Duodenal mucosa (tissue), 2 donors: Measurements from ENCODE around the gene IARS2.

Experiments
- H3K27ac ChIP-seq: one replicate; pipeline ENCODE4 v1.7.0; 2013; ENCODE audit warnings: low read depth, low read length
- H3K27me3 ChIP-seq, 2 donors: one replicate each; pipeline ENCODE4 v1.7.0; 2013; ENCODE audit warnings: low read length in 2 of 2, control low read depth in 1 of 2; ENCODE audit not compliant: insufficient read depth in 2 of 2, control insufficient read depth in 1 of 2
- H3K36me3 ChIP-seq, 2 donors: one replicate each; pipeline ENCODE4 v1.7.0; 2013; ENCODE audit warnings: low read length in 2 of 2, control low read depth in 1 of 2; ENCODE audit not compliant: insufficient read depth in 2 of 2, control insufficient read depth in 1 of 2
- H3K4me1 ChIP-seq, 2 donors: one replicate each; pipeline ENCODE4 v1.7.0; 2013; ENCODE audit warnings: low read length in 2 of 2, control low read depth in 1 of 2; ENCODE audit not compliant: insufficient read depth in 2 of 2, control insufficient read depth in 1 of 2
- H3K4me3 ChIP-seq, 2 donors: one replicate each; pipeline ENCODE4 v1.7.0; 2013; ENCODE audit warnings: low read length in 2 of 2, low read depth in 1 of 2
- H3K9ac ChIP-seq, 2 donors: one replicate each; pipeline ENCODE4 v1.7.0; 2013; ENCODE audit warnings: low read length in 2 of 2, low read depth in 1 of 2
- H3K9me3 ChIP-seq, 2 donors: one replicate each; pipeline ENCODE4 v1.7.0; 2013; ENCODE audit warnings: low read length in 2 of 2, control low read depth in 1 of 2; ENCODE audit not compliant: control insufficient read depth in 1 of 2

The IARS2 gene

DNA sequence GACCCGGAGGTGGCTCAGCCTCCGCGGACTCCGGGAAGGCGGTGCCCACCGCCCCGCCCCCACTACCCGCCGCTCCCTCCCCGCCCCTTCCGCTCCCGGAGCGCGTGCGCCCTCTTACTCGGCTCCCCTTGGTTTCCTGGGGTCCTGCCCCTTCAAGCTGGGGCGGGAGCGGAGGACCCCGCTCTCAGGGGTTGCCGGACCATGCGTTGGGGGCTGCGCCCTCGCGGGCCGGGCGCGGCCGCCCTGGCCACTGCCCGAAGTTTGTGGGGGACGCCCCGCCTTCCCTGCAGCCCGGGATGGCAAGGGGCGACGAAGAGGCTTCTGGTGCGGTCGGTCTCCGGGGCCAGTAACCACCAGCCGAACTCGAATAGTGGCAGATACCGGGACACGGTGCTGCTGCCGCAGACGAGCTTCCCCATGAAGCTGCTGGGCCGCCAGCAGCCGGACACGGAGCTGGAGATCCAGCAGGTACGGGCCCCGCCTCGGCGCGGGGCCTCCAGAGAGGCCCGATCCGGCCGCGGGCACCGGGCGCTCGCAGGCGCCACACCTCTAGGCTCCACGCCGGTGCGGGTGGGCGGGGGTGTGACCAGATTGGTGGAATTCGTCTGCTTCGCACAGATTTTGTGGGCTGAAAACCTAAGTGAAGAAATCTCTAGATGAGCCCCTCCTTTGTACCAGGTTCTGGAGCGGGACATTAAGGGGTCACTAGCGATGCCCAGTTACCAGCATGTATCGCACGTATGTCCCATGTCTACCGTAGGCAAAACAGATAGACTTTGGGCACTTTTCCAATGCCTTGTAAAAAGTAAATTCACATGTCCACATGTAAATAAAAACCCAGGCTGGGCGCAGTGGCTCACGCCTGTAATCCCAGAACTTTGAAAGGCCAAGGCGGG, at the start of gene IARS2:
Gene IARS2 (plus strand): TSS at position 117 of the 896 bp plus-strand sequence. CDS start 85 bp downstream, at position 202.
- H3K9me3 ChIP-seq: no peaks in the 10 kb centered on the region
- peaks cover 7 to 15% of the 10 kb centered on the region in 2 donors for H3K4me1 ChIP-seq
- peak within 1 kb of the TSS; percentile 91 for H3K4me3 ChIP-seq

DNA sequence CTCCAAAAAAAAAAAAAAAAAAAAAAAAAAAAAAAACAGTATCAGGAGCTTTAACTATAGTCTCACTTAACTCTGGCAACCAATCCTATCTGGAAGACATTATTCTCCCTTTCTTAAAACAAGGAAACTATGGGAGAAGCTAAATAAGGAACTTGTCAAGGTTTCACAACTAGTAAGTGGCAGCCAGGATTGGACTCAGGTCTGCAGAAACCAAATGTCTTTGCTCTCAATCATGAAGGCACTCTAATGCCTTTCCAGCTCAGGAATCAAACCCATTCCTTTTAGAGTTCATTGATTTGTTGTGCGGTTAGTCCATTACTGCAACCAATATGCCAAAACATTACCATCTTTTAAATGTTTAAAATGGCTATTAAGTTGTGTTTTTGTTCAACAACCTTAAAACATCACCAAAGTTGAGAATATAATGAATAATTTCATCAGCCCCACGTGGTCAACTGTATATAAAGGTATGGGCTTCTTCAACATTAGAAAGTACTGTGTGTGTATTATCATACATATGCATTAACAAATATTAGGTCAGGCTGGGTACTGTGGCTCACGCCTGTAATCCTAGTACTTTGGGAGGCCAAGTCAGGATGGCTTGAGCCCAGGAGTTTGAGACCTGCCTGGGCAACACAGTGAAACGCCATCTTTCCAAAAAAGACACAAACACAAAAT, 49.1 kb upstream of the IARS2 start:
- Histone ChIP-seq H3K9me3 (no peaks in the 10 kb centered on the region), H3K27ac (no peak overlapping the region)

More for the DNA sequence above, at the start of gene IARS2:
- peak within 1 kb of the TSS; percentile 83 to 87 for H3K9ac ChIP-seq
- peaks cover 0 to 14% of the 10 kb centered on the region in 2 donors for H3K36me3 ChIP-seq
- peak within 1 kb of the TSS; percentile 66 for H3K27ac ChIP-seq
- no peaks in the 10 kb centered on the region for H3K27me3 ChIP-seq

GRCh38 chr1:220045356-220046051, 48.4 kb upstream of the IARS2 start:
- peak overlapping the region; percentile 90 to 93 for H3K9ac ChIP-seq
- peaks cover 17 to 23% of the 10 kb centered on the region in 2 donors for H3K4me1 ChIP-seq
- H3K9me3 ChIP-seq: no peaks in the 10 kb centered on the region
- H3K36me3 ChIP-seq: no peaks in the 10 kb centered on the region
- H3K27me3 ChIP-seq: no peaks in the 10 kb centered on the region
- peak overlapping the region; percentile 98 to 100 for H3K4me3 ChIP-seq
- H3K27ac ChIP-seq: peak overlapping the region; percentile 72

More for the DNA sequence above, 49.1 kb upstream of the IARS2 start:
- Histone ChIP-seq H3K4me1 (peaks cover 23% of the 10 kb centered on the region in 2 donors), H3K9ac (peak overlapping the region; percentile 25 to 93), H3K27me3 (no peaks in the 10 kb centered on the region), H3K4me3 (peak overlapping the region; percentile 98 to 100), H3K36me3 (peaks cover 0 to 2% of the 10 kb centered on the region in 2 donors)

- Histone ChIP-seq H3K36me3 (no peaks in the 10 kb centered on the region), H3K4me3 (peak within 1 kb of the TSS; percentile 98 to 100), H3K27ac (peak within 1 kb of the TSS; percentile 72), H3K27me3 (no peaks in the 10 kb centered on the region), H3K4me1 (peaks cover 17 to 23% of the 10 kb centered on the region in 2 donors), H3K9me3 (no peaks in the 10 kb centered on the region), H3K9ac (peak within 1 kb of the TSS; percentile 90 to 93)
These were observed 47.6 kb upstream of the IARS2 start, which contains the start of gene EPRS1 for GRCh38 chr1:220046052-220046930. EPRS1 (minus strand) TSS chr1:220046505; CDS start chr1:220046388, 117 bp downstream.

GRCh38 chr1:220056374-220056773, 37.6 kb upstream of the IARS2 start:
- peaks cover 0 to 21% of the 10 kb centered on the region in 2 donors for H3K36me3 ChIP-seq
- no peaks in the 10 kb centered on the region for H3K4me1 ChIP-seq
- no peaks in the 10 kb centered on the region for H3K9me3 ChIP-seq
- no peak overlapping the region for H3K4me3 ChIP-seq
- H3K9ac ChIP-seq: no peak overlapping the region
- H3K27me3 ChIP-seq: no peaks in the 10 kb centered on the region
- no peak overlapping the region for H3K27ac ChIP-seq

- Histone ChIP-seq H3K27me3 (no peaks in the 10 kb centered on the region), H3K9ac (no peak overlapping the region), H3K27ac (no peak overlapping the region), H3K4me3 (no peak overlapping the region), H3K36me3 (peaks cover 13 to 56% of the 10 kb centered on the region in 2 donors), H3K4me1 (no peaks in the 10 kb centered on the region), H3K9me3 (no peaks in the 10 kb centered on the region)
These were observed 33.1 kb upstream of the IARS2 start for GRCh38 chr1:220060876-220061275.

- Histone ChIP-seq H3K36me3 (peaks cover 13 to 68% of the 10 kb centered on the region in 2 donors), H3K4me3 (no peak overlapping the region), H3K27me3 (no peaks in the 10 kb centered on the region), H3K27ac (no peak overlapping the region), H3K4me1 (no peaks in the 10 kb centered on the region), H3K9me3 (no peaks in the 10 kb centered on the region), H3K9ac (no peak overlapping the region)
These were observed 31.3 kb upstream of the IARS2 start for GRCh38 chr1:220062629-220063028.

DNA sequence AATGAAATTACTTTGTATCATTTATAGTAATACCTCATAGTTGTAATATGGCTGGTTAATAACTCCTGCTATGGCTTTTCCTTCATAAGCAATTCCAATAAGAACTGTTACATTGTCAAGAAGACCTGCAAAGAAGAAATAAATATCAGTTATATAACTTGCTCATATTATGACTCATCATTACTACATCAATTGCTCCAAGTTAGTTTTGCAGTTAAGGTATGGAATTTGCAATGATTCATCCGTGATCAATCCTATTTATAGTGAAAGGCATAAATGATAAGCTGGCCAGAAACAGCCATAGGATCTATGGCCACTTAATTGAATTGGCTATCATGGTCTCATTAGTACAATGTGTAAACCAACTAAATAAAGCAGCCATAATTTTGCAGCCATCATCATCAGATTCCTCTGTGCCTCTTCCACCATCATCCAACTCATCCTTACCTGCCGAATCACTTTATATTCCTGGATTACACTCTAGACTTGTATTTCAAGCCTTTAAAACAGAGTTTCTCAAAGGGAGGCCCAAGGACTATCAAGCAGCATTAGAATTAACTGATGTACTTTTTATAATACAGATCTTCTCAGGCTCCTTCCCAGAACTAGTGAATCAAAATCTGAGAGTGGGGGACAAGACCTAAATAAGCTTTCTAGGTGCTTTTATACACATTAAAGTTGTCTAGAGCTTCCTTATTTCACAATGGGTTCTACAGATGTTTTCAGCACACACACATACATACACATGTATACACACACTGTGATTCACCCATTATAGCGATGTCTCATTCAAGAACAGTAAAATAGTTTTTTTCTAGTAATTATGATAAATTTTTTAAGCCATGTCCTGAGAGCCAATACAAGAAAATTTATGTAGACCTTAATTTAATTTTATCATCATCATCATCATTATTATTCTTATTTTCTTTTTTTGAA, 26.4 kb upstream of the IARS2 start:
- H3K4me3 ChIP-seq: no peak overlapping the region
- no peaks in the 10 kb centered on the region for H3K9me3 ChIP-seq
- no peaks in the 10 kb centered on the region for H3K27me3 ChIP-seq
- peaks cover 15 to 61% of the 10 kb centered on the region in 2 donors for H3K36me3 ChIP-seq
- no peaks in the 10 kb centered on the region for H3K4me1 ChIP-seq
- no peak overlapping the region for H3K9ac ChIP-seq
- H3K27ac ChIP-seq: no peak overlapping the region
